Keratinocyte (primary cell): ENCODE results near the gene MRPS18A. TPM values are rescaled to one million over a fixed set of nuclear protein-coding genes. Genes with fewer than 3 reads are reported as not detected.
"Not testable (repeated sequence)": the region's sequence is repeated elsewhere in the genome, so short reads cannot be mapped to it uniquely, and the experiment has no call there.

ENCODE experiments used
- DNase-seq: peaks from one replicate; pipeline ENCODE4 v3.0.0-alpha.2; 2011; ENCODE audit warnings: low read depth, missing footprints, low spot score
- FAIRE-seq: peaks from 2 replicates; lab custom pipeline; 2011; peaks lifted over from hg19 to GRCh38; lab: Jason Lieb, UNC
- H2AFZ ChIP-seq: 2 replicates; pipeline ENCODE4 v1.6.0; 2012; ENCODE audit warnings: low read length, control low read depth, inconsistent platforms; ENCODE audit not compliant: control insufficient read depth
- H3K27ac ChIP-seq: 2 replicates; pipeline ENCODE4 v1.5.1; 2011; ENCODE audit warnings: low read length; ENCODE audit not compliant: control insufficient read depth, insufficient read depth
- H3K27me3 ChIP-seq: 3 replicates; pipeline ENCODE4 v1.6.0; 2011; ENCODE audit warnings: low read length; ENCODE audit not compliant: control insufficient read depth, insufficient read depth; ENCODE audit errors: extremely low read depth
- H3K36me3 ChIP-seq, 2 experiments: 2 replicates in 1 of 2; 3 replicates in 1 of 2; pipeline ENCODE4 v1.5.1; 2011; ENCODE audit warnings: low read length in 2 of 2, mild to moderate bottlenecking in 1 of 2; ENCODE audit not compliant: control insufficient read depth in 2 of 2, insufficient read depth in 2 of 2; ENCODE audit errors: extremely low read depth in 1 of 2
- H3K4me1 ChIP-seq: 3 replicates; pipeline ENCODE4 v1.5.1; 2011; ENCODE audit warnings: low read length; ENCODE audit not compliant: control insufficient read depth, insufficient read depth; ENCODE audit errors: extremely low read depth
- H3K4me2 ChIP-seq: 3 replicates; pipeline ENCODE4 v1.6.0; 2011; ENCODE audit warnings: low read depth, low read length; ENCODE audit not compliant: control insufficient read depth, insufficient read depth; ENCODE audit errors: extremely low read depth
- H3K4me3 ChIP-seq, 3 experiments: fragments of 200-600 bp in 1 of 3; sonication (generic) in 1 of 3; 2 replicates in 2 of 3; 3 replicates in 1 of 3; pipeline ENCODE4 v1.5.1; 2011 to 2016; ENCODE audit warnings: low read length in 3 of 3, mild to moderate bottlenecking in 3 of 3, control low read depth in 2 of 3, inconsistent platforms in 1 of 3, low read depth in 1 of 3, mixed read lengths in 1 of 3, mixed run types in 1 of 3, moderate library complexity in 1 of 3; ENCODE audit not compliant: control insufficient read depth in 2 of 3, insufficient read depth in 2 of 3; ENCODE audit errors: extremely low read depth in 1 of 3
- H3K79me2 ChIP-seq: 2 replicates; pipeline ENCODE4 v1.6.0; 2012; ENCODE audit warnings: low read length; ENCODE audit not compliant: control insufficient read depth, insufficient read depth
- H3K9ac ChIP-seq: 3 replicates; pipeline ENCODE4 v1.6.0; 2011; ENCODE audit warnings: low read length; ENCODE audit not compliant: control insufficient read depth, insufficient read depth; ENCODE audit errors: extremely low read depth
- H3K9me1 ChIP-seq: 3 replicates; pipeline ENCODE4 v1.6.0; 2011; ENCODE audit warnings: low read length; ENCODE audit not compliant: control insufficient read depth, insufficient read depth; ENCODE audit errors: extremely low read depth
- H3K9me3 ChIP-seq: 2 replicates; pipeline ENCODE4 v1.5.1; 2012; ENCODE audit warnings: low read depth, low read length; ENCODE audit not compliant: control insufficient read depth
- H4K20me1 ChIP-seq: 3 replicates; pipeline ENCODE4 v1.6.0; 2011; ENCODE audit warnings: low read length; ENCODE audit not compliant: control insufficient read depth, insufficient read depth; ENCODE audit errors: extremely low read depth
- EZH2 ChIP-seq: IDR thresholded peaks from one replicate; pipeline ENCODE4 v1.6.1; 2012; ENCODE audit warnings: inconsistent platforms, mild to moderate bottlenecking, low read length, moderate library complexity
- dilution Hi-C: fragments of 300-500 bp; cut with MboI; formaldehyde crosslinking; loops from one replicate; pipeline ENCODE4 v1.7.0; 2020; ENCODE audit warnings: low sequenced_read_pairs; ENCODE audit not compliant: extremely low pct_ligation_motif_present
- polyA plus RNA-seq, 5 experiments: library from polyadenylated mRNA; depleted of rRNA in 3 of 5; stranded (reverse) in 3 of 5; stranded (forward) in 1 of 5; unstranded in 1 of 5; fragments of >200 nt; gene quantifications; 1 replicate in 1 of 5; 2 replicates in 3 of 5; 3 replicates in 1 of 5; pipeline versions ENCODE4 v1.2.1 to v1.2.3, GENCODE V29; 2011 to 2012; ENCODE audit warnings: missing spikeins in 2 of 5, low read depth in 1 of 5, low replicate concordance in 1 of 5
- TF ChIP-seq, protein P1 (sequence below), 3 experiments: IDR thresholded peaks in 1 of 3; conservative IDR thresholded peaks in 1 of 3; optimal IDR thresholded peaks in 1 of 3; 2 replicates in 2 of 3; 3 replicates in 1 of 3; pipeline versions ENCODE3 to v1.5.1; 2011; ENCODE audit warnings: low read length in 3 of 3, mild to moderate bottlenecking in 3 of 3, moderate library complexity in 2 of 3, control low read depth in 1 of 3, inconsistent platforms in 1 of 3; ENCODE audit not compliant: insufficient read depth in 2 of 3; ENCODE audit errors: extremely low read depth in 1 of 3

MRPS18A gene
- polyA plus RNA-seq, 1 donor (not counting 4 experiments of a cell fraction or from before 2014, with no cell fraction given): 48.8 TPM

GRCh38 chr6:43702171-43702533 lies 14.6 kb upstream of the MRPS18A start:
- peak overlapping the region in 2 of 3 experiments; percentile 12 to 31 for H3K4me3 ChIP-seq
- FAIRE-seq (no peak), DNase-seq (no peak)
- H3K79me2 ChIP-seq: no peaks in the 10 kb centered on the region
- H3K9me3 ChIP-seq: no peaks in the 10 kb centered on the region
- H3K9ac ChIP-seq: peak overlapping the region; percentile 67
- dilution Hi-C loops: no loop called here
- no peaks in the 10 kb centered on the region for H3K9me1 ChIP-seq
- no peaks in the 10 kb centered on the region for H4K20me1 ChIP-seq
- peak overlapping the region; percentile 83 for H2AFZ ChIP-seq
- no peaks in the 10 kb centered on the region for H3K36me3 ChIP-seq
- TF ChIP-seq, protein P1, sequence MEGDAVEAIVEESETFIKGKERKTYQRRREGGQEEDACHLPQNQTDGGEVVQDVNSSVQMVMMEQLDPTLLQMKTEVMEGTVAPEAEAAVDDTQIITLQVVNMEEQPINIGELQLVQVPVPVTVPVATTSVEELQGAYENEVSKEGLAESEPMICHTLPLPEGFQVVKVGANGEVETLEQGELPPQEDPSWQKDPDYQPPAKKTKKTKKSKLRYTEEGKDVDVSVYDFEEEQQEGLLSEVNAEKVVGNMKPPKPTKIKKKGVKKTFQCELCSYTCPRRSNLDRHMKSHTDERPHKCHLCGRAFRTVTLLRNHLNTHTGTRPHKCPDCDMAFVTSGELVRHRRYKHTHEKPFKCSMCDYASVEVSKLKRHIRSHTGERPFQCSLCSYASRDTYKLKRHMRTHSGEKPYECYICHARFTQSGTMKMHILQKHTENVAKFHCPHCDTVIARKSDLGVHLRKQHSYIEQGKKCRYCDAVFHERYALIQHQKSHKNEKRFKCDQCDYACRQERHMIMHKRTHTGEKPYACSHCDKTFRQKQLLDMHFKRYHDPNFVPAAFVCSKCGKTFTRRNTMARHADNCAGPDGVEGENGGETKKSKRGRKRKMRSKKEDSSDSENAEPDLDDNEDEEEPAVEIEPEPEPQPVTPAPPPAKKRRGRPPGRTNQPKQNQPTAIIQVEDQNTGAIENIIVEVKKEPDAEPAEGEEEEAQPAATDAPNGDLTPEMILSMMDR (optimal IDR thresholded peaks at IDR 0.05 in 1 of 3, IDR thresholded peaks at IDR 0.05 in 1 of 3, conservative IDR thresholded peaks at IDR 0.05 in 1 of 3; ENCODE audit: extremely low read depth in 1 of 3, insufficient read depth in 2 of 3, low read length in 3 of 3): no peak
- no peak for TF ChIP-seq EZH2
- peak overlapping the region; percentile 73 for H3K27ac ChIP-seq
- H3K4me1 ChIP-seq: peaks cover 23% of the 10 kb centered on the region
- H3K27me3 ChIP-seq: no peaks in the 10 kb centered on the region
- peak overlapping the region; percentile 83 for H3K4me2 ChIP-seq

- FAIRE-seq, H3K36me3 ChIP-seq, H3K27ac ChIP-seq, DNase-seq, H4K20me1 ChIP-seq, H3K9me1 ChIP-seq, H3K79me2 ChIP-seq, dilution Hi-C loops, H3K4me3 ChIP-seq, H3K27me3 ChIP-seq, H3K9me3 ChIP-seq, H3K4me2 ChIP-seq, H2AFZ ChIP-seq, H3K9ac ChIP-seq: not testable (repeated sequence)
- H3K4me1 ChIP-seq: peaks cover 21% of the 10 kb centered on the region
Measured at GRCh38 chr6:43700939-43701560, 13.5 kb upstream of the MRPS18A start.
